H9 (cell line): ENCODE data around the gene TGFBR2. TPM values are rescaled to one million over a fixed set of nuclear protein-coding genes. Genes with fewer than 3 reads are reported as not detected.
A peak's percentile ranks its signal among the peaks of the same experiment; 100 is the strongest.

Experiments
- DNase-seq: peaks from one replicate; pipeline ENCODE4 v3.0.0-alpha.2; 2017
- H2AFZ ChIP-seq: one replicate; pipeline ENCODE4 v1.6.1; 2013; ENCODE audit warnings: mild to moderate bottlenecking, low read length, control low read depth, moderate library complexity
- H2AK5ac ChIP-seq: 2 replicates; pipeline ENCODE4 v1.6.1; 2013; ENCODE audit warnings: low read length, control low read depth, mixed read lengths; ENCODE audit not compliant: insufficient read length
- H2BK120ac ChIP-seq: one replicate; pipeline ENCODE4 v1.6.1; 2013; ENCODE audit warnings: low read depth, mild to moderate bottlenecking, low read length, control low read depth, inconsistent platforms; ENCODE audit not compliant: poor library complexity, severe bottlenecking
- H2BK12ac ChIP-seq: 2 replicates; pipeline ENCODE4 v1.6.1; 2013; ENCODE audit warnings: low read length, control low read depth, mixed read lengths, low read depth; ENCODE audit not compliant: insufficient read length
- H2BK15ac ChIP-seq: 2 replicates; pipeline ENCODE4 v1.6.1; 2013; ENCODE audit warnings: low read depth, low read length, control low read depth
- H2BK20ac ChIP-seq: one replicate; pipeline ENCODE4 v1.6.1; 2013; ENCODE audit warnings: low read depth, mild to moderate bottlenecking, low read length, control low read depth, inconsistent platforms; ENCODE audit not compliant: poor library complexity, severe bottlenecking
- H2BK5ac ChIP-seq: 2 replicates; pipeline ENCODE4 v1.6.1; 2013; ENCODE audit warnings: low read length, control low read depth, mixed read lengths; ENCODE audit not compliant: insufficient read length
- H3K14ac ChIP-seq: 2 replicates; pipeline ENCODE4 v1.6.1; 2013; ENCODE audit warnings: low read length, control low read depth; ENCODE audit not compliant: insufficient read depth
- H3K18ac ChIP-seq: 2 replicates; pipeline ENCODE4 v1.6.1; 2013; ENCODE audit warnings: low read depth, mild to moderate bottlenecking, mixed read lengths, low read length, control low read depth; ENCODE audit not compliant: insufficient read length
- H3K23ac ChIP-seq: 2 replicates; pipeline ENCODE4 v1.6.1; 2013; ENCODE audit warnings: low read length, control low read depth, mixed read lengths, low read depth; ENCODE audit not compliant: insufficient read length
- H3K23me2 ChIP-seq: 2 replicates; pipeline ENCODE4 v1.6.1; 2013; ENCODE audit warnings: low read depth, mild to moderate bottlenecking, mixed read lengths, low read length, control low read depth; ENCODE audit not compliant: insufficient read length, poor library complexity, severe bottlenecking
- H3K27ac ChIP-seq: 2 replicates; pipeline ENCODE4 v1.5.1; 2013; ENCODE audit warnings: low read length, control low read depth, mixed read lengths, low read depth; ENCODE audit not compliant: insufficient read length
- H3K27me3 ChIP-seq: 2 replicates; pipeline ENCODE4 v1.6.1; 2013; ENCODE audit warnings: low read length, control low read depth, inconsistent platforms; ENCODE audit not compliant: insufficient read depth
- H3K4ac ChIP-seq: 2 replicates; pipeline ENCODE4 v1.6.1; 2013; ENCODE audit warnings: low read depth, mild to moderate bottlenecking, control low read depth, inconsistent platforms, low read length, moderate library complexity
- H3K4me1 ChIP-seq: 2 replicates; pipeline ENCODE4 v1.6.1; 2013; ENCODE audit warnings: low read length, control low read depth, inconsistent platforms; ENCODE audit not compliant: insufficient read depth
- H3K4me2 ChIP-seq: 2 replicates; pipeline ENCODE4 v1.6.1; 2013; ENCODE audit warnings: low read length, control low read depth, mixed read lengths; ENCODE audit not compliant: insufficient read length, insufficient read depth
- H3K56ac ChIP-seq: 2 replicates; pipeline ENCODE4 v1.6.1; 2013; ENCODE audit warnings: low read depth, mild to moderate bottlenecking, mixed read lengths, low read length, control low read depth; ENCODE audit not compliant: insufficient read length
- H3K79me1 ChIP-seq: 2 replicates; pipeline ENCODE4 v1.6.1; 2013; ENCODE audit warnings: low read depth, mild to moderate bottlenecking, moderate library complexity, low read length, control low read depth, inconsistent platforms; ENCODE audit not compliant: insufficient read depth, poor library complexity, severe bottlenecking
- H3K79me2 ChIP-seq: 2 replicates; pipeline ENCODE4 v1.6.1; 2013; ENCODE audit warnings: low read length, control low read depth, inconsistent platforms; ENCODE audit not compliant: insufficient read depth
- H3K9ac ChIP-seq: 2 replicates; pipeline ENCODE4 v1.6.1; 2013; ENCODE audit warnings: low read length, control low read depth, mixed read lengths; ENCODE audit not compliant: insufficient read length; ENCODE audit errors: extremely low read depth
- H3K9me3 ChIP-seq: one replicate; pipeline ENCODE4 v1.6.1; 2013; ENCODE audit warnings: low read depth, low read length, inconsistent platforms; ENCODE audit not compliant: control insufficient read depth
- H3T11ph ChIP-seq: one replicate; pipeline ENCODE4 v1.6.1; 2013; ENCODE audit warnings: mild to moderate bottlenecking, low read length, control low read depth, inconsistent platforms
- H4K20me1 ChIP-seq: one replicate; pipeline ENCODE4 v1.6.1; 2013; ENCODE audit not compliant: control insufficient read depth, insufficient read length, insufficient read depth
- H4K5ac ChIP-seq: 2 replicates; pipeline ENCODE4 v1.6.1; 2013; ENCODE audit warnings: low read depth, mild to moderate bottlenecking, mixed read lengths, low read length, control low read depth; ENCODE audit not compliant: insufficient read length
- H4K8ac ChIP-seq: replicated peaks from 2 replicates; pipeline ENCODE4 v1.6.1; 2013; ENCODE audit warnings: low read length, control low read depth, mixed read lengths, low read depth; ENCODE audit not compliant: insufficient read length
- H4K91ac ChIP-seq: 2 replicates; pipeline ENCODE4 v1.6.1; 2013; ENCODE audit warnings: low read depth, mild to moderate bottlenecking, moderate library complexity, mixed read lengths, low read length, control low read depth; ENCODE audit not compliant: insufficient read length
- H3K27ac Mint-ChIP-seq, 3 experiments: 2 replicates in 2 of 3; 3 replicates in 1 of 3; pipeline ENCODE4 v1.8.0; 2020 to 2021; ENCODE audit warnings: mixed read lengths in 3 of 3, mild to moderate bottlenecking in 1 of 3, moderate library complexity in 1 of 3
- H3K27me3 Mint-ChIP-seq: 2 replicates; pipeline ENCODE4 v1.8.0; 2021; ENCODE audit warnings: low read depth, mild to moderate bottlenecking, moderate library complexity, mixed read lengths
- H3K36me3 Mint-ChIP-seq, 3 experiments: 2 replicates in 2 of 3; 3 replicates in 1 of 3; pipeline ENCODE4 v1.8.0; 2020 to 2021; ENCODE audit warnings: low read depth in 3 of 3, mixed read lengths in 3 of 3; ENCODE audit not compliant: insufficient read depth in 1 of 3
- H3K4me1 Mint-ChIP-seq, 2 experiments: 2 replicates each; pipeline ENCODE4 v1.8.0; 2020; ENCODE audit warnings: mixed read lengths in 2 of 2
- H3K4me3 Mint-ChIP-seq, 2 experiments: 2 replicates in 1 of 2; 3 replicates in 1 of 2; pipeline ENCODE4 v1.8.0; 2020 to 2021; ENCODE audit warnings: mild to moderate bottlenecking in 2 of 2, mixed read lengths in 2 of 2, moderate library complexity in 1 of 2
- H3K9me3 Mint-ChIP-seq, 2 experiments: 2 replicates in 1 of 2; 3 replicates in 1 of 2; pipeline ENCODE4 v1.8.0; 2020; ENCODE audit warnings: mild to moderate bottlenecking in 2 of 2, mixed read lengths in 2 of 2, moderate library complexity in 1 of 2
- WGBS: extraction: QIAGEN DNeasy Blood & Tissue Kit; methylation state at CpG from one replicate; pipeline ENCODE4 v1.1.7; 2013; ENCODE audit warnings: missing lambda C conversion rate, low lambda C conversion rate, mixed read lengths; ENCODE audit not compliant: insufficient read length; ENCODE audit errors: extremely low coverage; 5-methylcytosine and 5-hydroxymethylcytosine counted together
- total RNA-seq: library from RNA; stranded (reverse); gene quantifications from 2 replicates; pipeline ENCODE4 v1.2.1, GENCODE V29; 2021
- TF ChIP-seq, protein P1 (sequence below): fragments of 200-600 bp; sonication (generic); conservative IDR thresholded peaks from 3 replicates; pipeline ENCODE4 v1.8.0; 2021; ENCODE audit warnings: antibody characterized with exemption, mild to moderate bottlenecking

The TGFBR2 gene
- total RNA-seq, 1 experiment from 2014 or later = 10.6 TPM

DNA sequence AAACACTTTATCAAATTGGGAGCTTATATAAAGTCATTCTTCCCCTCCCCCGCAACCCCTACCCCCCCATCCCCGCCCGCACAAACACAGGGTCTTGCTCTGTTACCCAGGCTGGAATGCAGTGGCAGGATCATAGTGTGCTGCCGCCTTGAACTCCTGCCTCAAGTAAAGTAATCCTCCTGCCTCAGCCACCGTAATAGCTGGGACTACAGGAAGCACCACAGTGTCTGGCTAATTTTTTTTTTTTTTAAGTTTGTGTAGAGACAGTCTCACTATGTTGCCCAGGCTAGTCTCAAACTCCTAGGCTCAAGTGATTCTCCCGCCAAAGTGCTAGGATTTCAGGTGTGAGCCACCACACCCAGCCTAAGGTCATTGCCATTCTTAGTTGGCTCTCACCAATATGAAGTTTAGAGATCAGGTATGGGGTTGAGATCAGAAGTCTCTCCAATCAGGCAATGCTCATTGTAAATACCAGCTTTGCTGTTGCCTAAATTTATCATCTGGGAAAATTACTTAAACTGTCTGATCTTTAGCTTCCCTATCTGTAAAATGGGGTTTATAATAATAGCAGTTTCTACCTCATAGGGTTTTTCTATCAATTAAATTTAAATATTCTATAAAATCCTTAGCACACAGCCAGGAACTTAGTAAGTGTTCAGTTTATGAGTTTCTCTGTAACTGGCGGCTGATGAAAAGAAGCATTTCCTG, 60.3 kb downstream of the TGFBR2 start:
- Histone ChIP-seq H3K79me2 (no peaks in the 10 kb centered on the region), H3K23me2 (no peaks in the 10 kb centered on the region), H2AK5ac (no peak overlapping the region), H3K4me1 (peaks cover 5% of the 10 kb centered on the region), H3K9ac (no peak overlapping the region), H3K79me1 (no peaks in the 10 kb centered on the region), H4K5ac (no peak overlapping the region), H3K14ac (no peak overlapping the region), H3K27ac (no peak overlapping the region), H3T11ph (no peak overlapping the region), H4K20me1 (no peaks in the 10 kb centered on the region), H3K18ac (no peak overlapping the region), H2BK15ac (no peak overlapping the region), H3K56ac (no peak overlapping the region), H4K8ac (no peak overlapping the region), H2BK120ac (no peak overlapping the region), H2BK20ac (no peak overlapping the region), H2BK12ac (no peak overlapping the region), H2AFZ (no peak overlapping the region), H3K23ac (no peak overlapping the region), H3K9me3 (no peaks in the 10 kb centered on the region), H3K27me3 (no peaks in the 10 kb centered on the region), H4K91ac (no peak overlapping the region), H2BK5ac (no peak overlapping the region), H3K4me2 (no peak overlapping the region), H3K4ac (no peak overlapping the region)
- WGBS = no CpG with 5 or more reads among the region's 7 CpGs
- Mint-ChIP-seq H3K9me3 (no peaks in the 10 kb centered on the region), H3K4me1 (peaks cover 50 to 51% of the 10 kb centered on the region in 2 experiments), H3K27ac (peak overlapping the region; percentile 32 to 80 (median 38); a peak in 1 of 7 replicates), H3K27me3 (no peaks in the 10 kb centered on the region), H3K36me3 (peaks cover 10 to 29% (median 17%) of the 10 kb centered on the region in 3 experiments), H3K4me3 (no peak overlapping the region)
- no peak for DNase-seq
- TF ChIP-seq, protein P1, sequence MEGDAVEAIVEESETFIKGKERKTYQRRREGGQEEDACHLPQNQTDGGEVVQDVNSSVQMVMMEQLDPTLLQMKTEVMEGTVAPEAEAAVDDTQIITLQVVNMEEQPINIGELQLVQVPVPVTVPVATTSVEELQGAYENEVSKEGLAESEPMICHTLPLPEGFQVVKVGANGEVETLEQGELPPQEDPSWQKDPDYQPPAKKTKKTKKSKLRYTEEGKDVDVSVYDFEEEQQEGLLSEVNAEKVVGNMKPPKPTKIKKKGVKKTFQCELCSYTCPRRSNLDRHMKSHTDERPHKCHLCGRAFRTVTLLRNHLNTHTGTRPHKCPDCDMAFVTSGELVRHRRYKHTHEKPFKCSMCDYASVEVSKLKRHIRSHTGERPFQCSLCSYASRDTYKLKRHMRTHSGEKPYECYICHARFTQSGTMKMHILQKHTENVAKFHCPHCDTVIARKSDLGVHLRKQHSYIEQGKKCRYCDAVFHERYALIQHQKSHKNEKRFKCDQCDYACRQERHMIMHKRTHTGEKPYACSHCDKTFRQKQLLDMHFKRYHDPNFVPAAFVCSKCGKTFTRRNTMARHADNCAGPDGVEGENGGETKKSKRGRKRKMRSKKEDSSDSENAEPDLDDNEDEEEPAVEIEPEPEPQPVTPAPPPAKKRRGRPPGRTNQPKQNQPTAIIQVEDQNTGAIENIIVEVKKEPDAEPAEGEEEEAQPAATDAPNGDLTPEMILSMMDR = no peak
